Endothelial cell of umbilical vein (primary cell): ENCODE measurements around the gene C5orf15.

ENCODE experiments used
- CTCF ChIP-seq, 2 donors: IDR thresholded peaks; 1 replicate in 1 of 2; 2 replicates in 1 of 2; pipeline ENCODE4 v1.5.1; 2011; ENCODE audit warnings: low read length in 2 of 2, mild to moderate bottlenecking in 2 of 2, moderate library complexity in 2 of 2, control low read depth in 1 of 2, inconsistent platforms in 1 of 2, low read depth in 1 of 2; ENCODE audit not compliant: insufficient read depth in 1 of 2; ENCODE audit errors: extremely low read depth in 1 of 2
- EZH2 ChIP-seq: IDR thresholded peaks from 2 replicates; pipeline ENCODE4 v1.6.1; 2012; ENCODE audit warnings: borderline replicate concordance, low read depth, mild to moderate bottlenecking, moderate library complexity, low read length, inconsistent platforms; ENCODE audit not compliant: severe bottlenecking
- FOS ChIP-seq: IDR thresholded peaks from 2 replicates; pipeline ENCODE4 v1.6.1; 2011; ENCODE audit warnings: mild to moderate bottlenecking, low read length, moderate library complexity, borderline replicate concordance; ENCODE audit not compliant: insufficient read depth
- GATA2 ChIP-seq: IDR thresholded peaks from 2 replicates; pipeline ENCODE4 v1.7.0; 2011; ENCODE audit warnings: low read depth, mild to moderate bottlenecking, moderate library complexity, mixed read lengths, low read length; ENCODE audit not compliant: insufficient read length, insufficient read depth
- JUN ChIP-seq: IDR thresholded peaks from 2 replicates; pipeline ENCODE4 v1.6.1; 2011; ENCODE audit warnings: borderline replicate concordance, low read depth; ENCODE audit not compliant: insufficient read length, insufficient read depth
- MAX ChIP-seq: IDR thresholded peaks from 2 replicates; pipeline ENCODE4 v1.6.1; 2011; ENCODE audit not compliant: insufficient read depth, insufficient read length
- MYC ChIP-seq: IDR thresholded peaks from one replicate; pipeline ENCODE4 v1.6.1; 2011; ENCODE audit warnings: mild to moderate bottlenecking, low read depth, low read length
- POLR2A ChIP-seq: IDR thresholded peaks from 2 replicates; pipeline ENCODE4 v1.6.1; 2012; ENCODE audit warnings: low read depth, mild to moderate bottlenecking, control low read depth, low read length
- POLR2AphosphoS5 ChIP-seq: IDR thresholded peaks from 2 replicates; pipeline ENCODE4 v1.6.1; 2012; ENCODE audit warnings: low read depth, mild to moderate bottlenecking, control low read depth, low read length, moderate library complexity; ENCODE audit not compliant: insufficient read depth

- no peak for TF ChIP-seq EZH2
- no peak for TF ChIP-seq CTCF (IDR thresholded peaks at IDR 0.05; ENCODE audit: extremely low read depth in 1 of 2, insufficient read depth in 1 of 2, low read depth in 1 of 2, low read length in 2 of 2)
- TF ChIP-seq GATA2 = no peak
- no peak for TF ChIP-seq POLR2A
- no peak for TF ChIP-seq POLR2AphosphoS5
- no peak for TF ChIP-seq MAX
- TF ChIP-seq FOS = no peak
- TF ChIP-seq MYC = no peak
- no peak for TF ChIP-seq JUN
Observed at GRCh38 chr5:133978943-133979342, 10.5 kb upstream of the C5orf15 start.
